NT2/D1 (cell line): ENCODE data around the gene CCDC171.
"Not testable (repeated sequence)": the region's sequence is repeated elsewhere in the genome, so short reads cannot be mapped to it uniquely, and the experiment has no call there.

Experiments used
- DNase-seq: peaks from one replicate; pipeline ENCODE4 v3.0.0-alpha.2; 2011; ENCODE audit warnings: low read depth, low spot score
- H3K27me3 ChIP-seq: 2 replicates; pipeline ENCODE4 v1.6.0; 2011; ENCODE audit warnings: mild to moderate bottlenecking; ENCODE audit not compliant: insufficient read length, insufficient read depth
- H3K36me3 ChIP-seq: 2 replicates; pipeline ENCODE4 v1.6.1; 2011; ENCODE audit warnings: mild to moderate bottlenecking, low read length, mixed read lengths; ENCODE audit not compliant: insufficient read depth, insufficient read length
- H3K4me1 ChIP-seq: 2 replicates; pipeline ENCODE4 v1.5.1; 2011; ENCODE audit not compliant: insufficient read depth, insufficient read length
- H3K4me3 ChIP-seq: 2 replicates; pipeline ENCODE4 v1.5.1; 2011; ENCODE audit warnings: low read depth; ENCODE audit not compliant: insufficient read length
- H3K9ac ChIP-seq: 2 replicates; pipeline ENCODE4 v1.6.0; 2011; ENCODE audit warnings: low read depth; ENCODE audit not compliant: insufficient read length
- H3K9me3 ChIP-seq: 2 replicates; pipeline ENCODE4 v1.5.1; 2011; ENCODE audit warnings: mild to moderate bottlenecking, low read length; ENCODE audit not compliant: insufficient read depth
- SUZ12 ChIP-seq: IDR thresholded peaks from 2 replicates; pipeline ENCODE4 v1.6.1; 2011; ENCODE audit not compliant: insufficient read length, insufficient read depth; ENCODE audit errors: extremely low read depth
- YY1 ChIP-seq: IDR thresholded peaks from 2 replicates; pipeline ENCODE4 v1.6.1; 2011; ENCODE audit not compliant: insufficient read length, insufficient read depth
- ZNF274 ChIP-seq: IDR thresholded peaks from 2 replicates; pipeline ENCODE4 v1.6.1; 2011; ENCODE audit warnings: mild to moderate bottlenecking, low read depth, low read length

Gene CCDC171

GRCh38 chr9:15764131-15764530 lies 211.3 kb downstream of the CCDC171 start:
- no peak overlapping the region for H3K4me3 ChIP-seq
- TF ChIP-seq SUZ12: no peak
- no peaks in the 10 kb centered on the region for H3K9me3 ChIP-seq
- DNase-seq: no peak
- H3K36me3 ChIP-seq: no peaks in the 10 kb centered on the region
- no peak overlapping the region for H3K9ac ChIP-seq
- no peaks in the 10 kb centered on the region for H3K27me3 ChIP-seq
- H3K4me1 ChIP-seq: no peaks in the 10 kb centered on the region

GRCh38 chr9:15769547-15769946 lies 216.7 kb downstream of the CCDC171 start:
- DNase-seq: no peak
- no peak overlapping the region for H3K9ac ChIP-seq
- H3K4me3 ChIP-seq: no peak overlapping the region
- no peaks in the 10 kb centered on the region for H3K36me3 ChIP-seq
- no peaks in the 10 kb centered on the region for H3K9me3 ChIP-seq
- no peaks in the 10 kb centered on the region for H3K4me1 ChIP-seq
- H3K27me3 ChIP-seq: no peaks in the 10 kb centered on the region
- TF ChIP-seq YY1 (no peak), ZNF274 (no peak), SUZ12 (no peak)

DNA sequence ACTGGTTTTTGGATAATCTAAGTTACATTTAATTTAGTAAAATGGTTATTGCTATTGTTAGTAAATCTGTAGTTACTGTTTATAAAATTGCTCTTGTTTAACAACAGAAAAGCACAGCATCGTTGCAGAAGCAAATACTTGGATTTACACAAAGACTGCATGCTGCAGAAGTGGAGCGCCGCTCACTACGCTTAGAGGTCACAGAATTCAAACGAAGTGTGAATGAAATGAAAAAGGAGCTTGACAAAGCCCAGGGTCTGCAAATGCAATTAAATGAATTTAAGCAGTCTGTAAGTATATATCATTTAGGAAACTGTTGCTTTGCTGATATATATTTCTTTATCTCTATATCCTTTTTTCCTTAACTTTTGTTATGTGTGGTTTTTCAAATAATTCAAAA lies 226.0 kb downstream of the CCDC171 start:
- TF ChIP-seq YY1 (no peak), ZNF274 (no peak), SUZ12 (no peak)
- no peak for DNase-seq
- H3K4me3 ChIP-seq: no peak overlapping the region

DNA sequence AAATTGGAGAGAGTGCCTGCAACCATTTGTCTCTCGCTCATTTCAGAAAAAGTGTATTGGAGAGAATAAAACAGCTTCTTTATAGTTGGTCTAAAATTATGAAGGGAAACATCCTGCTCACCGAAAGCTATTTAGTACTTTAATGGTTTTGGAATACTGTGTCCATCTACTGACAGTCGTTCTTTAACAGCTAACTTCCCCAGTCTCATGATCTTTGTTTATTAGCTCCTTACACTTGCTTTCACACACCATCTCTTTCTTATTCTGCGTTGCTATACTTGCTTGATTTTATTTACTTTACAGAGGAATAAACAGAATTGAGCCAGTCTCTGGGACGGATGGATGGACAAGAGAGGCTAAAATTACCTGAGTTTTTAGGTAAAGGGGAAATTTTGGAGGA lies 229.3 kb downstream of the CCDC171 start:
- no peak overlapping the region for H3K4me3 ChIP-seq
- no peak for DNase-seq
- TF ChIP-seq ZNF274 (no peak), SUZ12 (no peak), YY1 (no peak)
- no peak overlapping the region for H3K9ac ChIP-seq
- H3K27me3 ChIP-seq: no peaks in the 10 kb centered on the region
- H3K9me3 ChIP-seq: no peaks in the 10 kb centered on the region
- H3K36me3 ChIP-seq: no peaks in the 10 kb centered on the region
- H3K4me1 ChIP-seq: no peaks in the 10 kb centered on the region

More for the DNA sequence above, 226.0 kb downstream of the CCDC171 start:
- H3K4me1 ChIP-seq: no peaks in the 10 kb centered on the region
- H3K9ac ChIP-seq: no peak overlapping the region
- no peaks in the 10 kb centered on the region for H3K36me3 ChIP-seq
- no peaks in the 10 kb centered on the region for H3K9me3 ChIP-seq
- no peaks in the 10 kb centered on the region for H3K27me3 ChIP-seq

GRCh38 chr9:15785584-15785983 lies 232.7 kb downstream of the CCDC171 start:
- Histone ChIP-seq H3K9me3 (no peaks in the 10 kb centered on the region), H3K4me1 (no peaks in the 10 kb centered on the region), H3K9ac (no peak overlapping the region), H3K27me3 (no peaks in the 10 kb centered on the region), H3K36me3 (no peaks in the 10 kb centered on the region), H3K4me3 (no peak overlapping the region)
- TF ChIP-seq SUZ12: no peak
- no peak for TF ChIP-seq ZNF274
- TF ChIP-seq YY1: no peak
- no peak for DNase-seq

GRCh38 chr9:15786616-15787015 lies 233.8 kb downstream of the CCDC171 start:
- Histone ChIP-seq H3K36me3 (no peaks in the 10 kb centered on the region), H3K9me3 (no peaks in the 10 kb centered on the region), H3K4me3 (no peak overlapping the region), H3K27me3 (no peaks in the 10 kb centered on the region), H3K4me1 (no peaks in the 10 kb centered on the region), H3K9ac (no peak overlapping the region)
- no peak for TF ChIP-seq YY1
- TF ChIP-seq SUZ12: no peak
- no peak for TF ChIP-seq ZNF274
- no peak for DNase-seq

- not testable (repeated sequence) for H3K27me3 ChIP-seq, H3K9ac ChIP-seq, H3K36me3 ChIP-seq, H3K4me1 ChIP-seq, DNase-seq, H3K4me3 ChIP-seq
- peaks cover 42% of the 10 kb centered on the region for H3K9me3 ChIP-seq
Measured at GRCh38 chr9:15810219-15810899, 257.5 kb downstream of the CCDC171 start.

- Histone ChIP-seq H3K27me3 (no peaks in the 10 kb centered on the region), H3K36me3 (no peaks in the 10 kb centered on the region), H3K9me3 (peaks cover 26% of the 10 kb centered on the region; the same call in 1 of the 2 replicates), H3K9ac (no peak overlapping the region), H3K4me1 (no peaks in the 10 kb centered on the region), H3K4me3 (no peak overlapping the region)
- DNase-seq: no peak
- no peak for TF ChIP-seq ZNF274
- no peak for TF ChIP-seq YY1
- TF ChIP-seq SUZ12: no peak
Measured at GRCh38 chr9:15813076-15813475, 260.2 kb downstream of the CCDC171 start.
